Measurements from ENCODE around the gene CHPF2. TPM values are rescaled to one million over a fixed set of nuclear protein-coding genes. Genes with fewer than 3 reads are reported as not detected.

Gene CHPF2
- total RNA-seq, 1 donor from 2014 or later, result 34.7 TPM

DNA sequence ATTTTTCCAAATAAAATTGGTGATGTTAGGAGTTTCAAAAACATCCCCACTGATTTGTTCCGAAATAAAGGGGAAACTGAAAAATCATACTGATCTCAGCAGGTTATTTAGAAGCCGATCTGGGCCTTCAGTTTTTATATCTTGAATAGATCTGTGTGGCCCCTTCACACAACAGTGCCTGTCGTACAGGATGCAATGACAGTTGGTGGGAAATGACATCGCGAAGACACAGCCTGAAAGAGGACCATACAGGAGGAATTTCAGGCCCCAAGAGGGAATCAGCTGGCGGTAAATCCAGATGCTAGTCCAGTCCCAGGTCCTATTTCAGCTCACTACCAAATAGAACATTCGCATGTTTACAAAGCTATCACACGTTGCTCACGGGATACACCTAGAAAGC lies 25.0 kb upstream of the CHPF2 start:
- no peak for TF ChIP-seq CTCF (IDR thresholded peaks at IDR 0.05)
- Histone ChIP-seq H3K4me1 (no peaks in the 10 kb centered on the region), H3K4me3 (no peak overlapping the region), H3K27me3 (ENCODE audit: low read depth) (peaks cover 29% of the 10 kb centered on the region), H3K9me3 (no peaks in the 10 kb centered on the region), H3K27ac (no peak overlapping the region), H3K36me3 (peaks cover 6% of the 10 kb centered on the region)
- ATAC-seq, result no peak
- intact Hi-C loops (cut with DNase I), result no loop called here
- no peak for DNase-seq

GRCh38 chr7:151207804-151208203 lies 24.5 kb upstream of the CHPF2 start:
- H3K27me3 ChIP-seq (ENCODE audit: low read depth), result peaks cover 29% of the 10 kb centered on the region
- no peak overlapping the region for H3K4me3 ChIP-seq
- intact Hi-C loops (cut with DNase I), result no loop called here
- no peak overlapping the region for H3K27ac ChIP-seq
- no peaks in the 10 kb centered on the region for H3K9me3 ChIP-seq
- DNase-seq (no peak), ATAC-seq (no peak)
- H3K4me1 ChIP-seq, result no peaks in the 10 kb centered on the region
- H3K36me3 ChIP-seq, result peaks cover 10% of the 10 kb centered on the region
- no peak for TF ChIP-seq CTCF (IDR thresholded peaks at IDR 0.05)

DNA sequence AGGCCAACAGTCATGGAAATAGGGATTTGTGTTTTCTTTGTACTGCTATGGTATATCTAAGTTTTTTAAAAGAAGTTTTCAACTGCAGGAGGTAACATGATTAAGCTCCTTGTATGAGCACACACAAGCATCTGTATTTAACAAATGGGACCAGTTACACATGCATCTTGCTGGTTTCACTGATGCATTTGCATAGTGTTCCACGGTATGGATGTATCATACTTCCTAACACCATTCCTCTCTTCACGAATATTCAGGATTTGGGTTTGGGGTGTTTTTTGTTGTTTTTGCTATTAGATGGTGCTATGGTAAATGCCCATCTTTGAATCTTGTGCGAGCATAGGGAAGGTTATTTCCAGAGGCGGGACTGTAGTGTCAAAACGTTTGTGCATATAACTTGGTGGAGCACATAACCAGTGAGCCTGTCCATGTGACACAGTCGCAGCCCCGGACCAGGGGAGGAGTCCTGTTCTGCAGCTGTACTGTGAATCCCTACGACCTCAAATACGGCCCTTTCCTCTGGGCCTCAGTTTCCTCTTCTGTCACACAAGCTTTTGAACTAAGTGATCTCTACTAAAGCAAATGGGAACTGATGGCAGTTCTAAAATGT lies 23.9 kb upstream of the CHPF2 start:
- no peak for DNase-seq
- intact Hi-C loops (cut with DNase I), result no loop called here
- no peaks in the 10 kb centered on the region for H3K9me3 ChIP-seq
- no peak overlapping the region for H3K27ac ChIP-seq
- H3K4me1 ChIP-seq, result no peaks in the 10 kb centered on the region
- H3K4me3 ChIP-seq, result no peak overlapping the region
- H3K27me3 ChIP-seq (ENCODE audit: low read depth), result peaks cover 25% of the 10 kb centered on the region
- no peak for ATAC-seq
- TF ChIP-seq CTCF (IDR thresholded peaks at IDR 0.05), result no peak
- H3K36me3 ChIP-seq, result peaks cover 15% of the 10 kb centered on the region

- Histone ChIP-seq H3K4me1 (no peaks in the 10 kb centered on the region), H3K9me3 (no peaks in the 10 kb centered on the region), H3K27ac (no peak overlapping the region), H3K4me3 (no peak overlapping the region), H3K36me3 (peaks cover 27% of the 10 kb centered on the region), H3K27me3 (ENCODE audit: low read depth) (peaks cover 13% of the 10 kb centered on the region)
- DNase-seq, result no peak
- intact Hi-C loops (cut with DNase I), result no loop called here
- ATAC-seq, result no peak
- TF ChIP-seq CTCF (IDR thresholded peaks at IDR 0.05), result no peak
Measured at GRCh38 chr7:151209588-151209987, 22.7 kb upstream of the CHPF2 start.

- no peaks in the 10 kb centered on the region for H3K9me3 ChIP-seq
- DNase-seq (no peak), ATAC-seq (no peak)
- H3K4me3 ChIP-seq, result no peak within 1 kb of the TSS
- no peaks in the 10 kb centered on the region for H3K4me1 ChIP-seq
- no peak within 1 kb of the TSS for H3K27ac ChIP-seq
- peaks cover 34% of the 10 kb centered on the region for H3K36me3 ChIP-seq
- TF ChIP-seq CTCF (IDR thresholded peaks at IDR 0.05), result no peak
- H3K27me3 ChIP-seq (ENCODE audit: low read depth), result peaks cover 7% of the 10 kb centered on the region
- intact Hi-C loops (cut with DNase I), result no loop called here
Measured at GRCh38 chr7:151210087-151210854, 22.0 kb upstream of the CHPF2 start, which contains the start of gene H2BK1. Gene H2BK1, minus strand, starts transcription at chr7:151210488. Its CDS starts 170 bp downstream, at chr7:151210318.

Data from lower lobe of right lung (tissue), 2 donors.